Adrenal gland (tissue), 12 donors: ENCODE data around the gene CNTNAP2. TPM values are rescaled to one million over a fixed set of nuclear protein-coding genes. Genes with fewer than 3 reads are reported as not detected.

Experiments
- DNase-seq, 7 donors: peaks; one replicate each; pipeline ENCODE4 v3.0.0-alpha.2; 2019 to 2020
- H3K27ac ChIP-seq, 5 donors: fragments of 200-600 bp; sonication (generic) in 4 of 5; 1 replicate in 3 of 5; 2 replicates in 2 of 5; pipeline versions ENCODE4 v1.5.1 to v1.8.0; 2016 to 2020; ENCODE audit warnings: mild to moderate bottlenecking in 1 of 5
- H3K27me3 ChIP-seq: fragments of 200-600 bp; 2 replicates; pipeline ENCODE4 v1.8.0; 2021
- H3K36me3 ChIP-seq, 2 donors: fragments of 200-600 bp; replicated peaks in 1 of 2; 1 replicate in 1 of 2; 2 replicates in 1 of 2; pipeline versions ENCODE4 v1.5.1 to v1.8.0; 2018 to 2022
- H3K4me1 ChIP-seq, 2 donors: fragments of 200-600 bp; replicated peaks in 1 of 2; 1 replicate in 1 of 2; 2 replicates in 1 of 2; pipeline versions ENCODE4 v1.5.1 to v1.8.0; 2018 to 2021
- H3K4me3 ChIP-seq, 4 donors: fragments of 200-600 bp; sonication (generic) in 3 of 4; one replicate each; pipeline ENCODE4 v1.5.1; 2016 to 2018
- H3K9me3 ChIP-seq, 3 donors: fragments of 200-600 bp; sonication (generic) in 1 of 3; replicated peaks in 1 of 3; 1 replicate in 2 of 3; 2 replicates in 1 of 3; pipeline versions ENCODE4 v1.5.1 to v1.8.0; 2016 to 2021
- CTCF ChIP-seq, 6 experiments: fragments of 450-650 bp in 4 of 6; fragments of 200-600 bp in 2 of 6; sonication (generic) in 1 of 6; IDR thresholded peaks; 1 replicate in 5 of 6; 2 replicates in 1 of 6; pipeline versions ENCODE4 v1.5.1 to v1.8.0; 2016 to 2021; ENCODE audit warnings: antibody characterized with exemption in 6 of 6, mild to moderate bottlenecking in 2 of 6, moderate library complexity in 1 of 6
- POLR2A ChIP-seq, 2 donors: fragments of 450-650 bp; IDR thresholded peaks; one replicate each; pipeline ENCODE4 v1.6.1; 2017; ENCODE audit warnings: antibody characterized with exemption in 2 of 2, mild to moderate bottlenecking in 2 of 2, moderate library complexity in 1 of 2
- WGBS, 4 donors: extraction: QIAGEN DNeasy Blood & Tissue Kit in 2 of 4; methylation state at CpG; one replicate each; pipeline versions ENCODE4 v1.1.5 to v1.1.7; 2013 to 2017; 5-methylcytosine and 5-hydroxymethylcytosine counted together
- intact Hi-C, 2 donors: fragments of 100-400 bp; cut with DNase I; formaldehyde crosslinking; loops; one replicate each; pipeline versions ENCODE4 v1.14.1 to v1.15.0; 2022 to 2023
- polyA plus RNA-seq, 3 donors: library from polyadenylated mRNA; stranded (reverse); fragments of 200-250 nt in 2 of 3; fragments of 350-450 nt in 1 of 3; fragmentation: Illumina TruSeq in 1 of 3; extraction: RNeasy Lipid Tissue Mini Kit (QIAGEN cat#74804) in 1 of 3; gene quantifications; one replicate each; pipeline ENCODE4 v1.2.3, GENCODE V29; 2013 to 2014
- total RNA-seq, 9 donors: library from RNA; depleted of rRNA in 4 of 9; stranded (reverse); fragments of >200 nt in 4 of 9; fragments of 120-200 nt in 1 of 9; fragmentation: NEBNext Ultra II Directional in 1 of 9; extraction: Animal tissue kit (Norgen Biotek cat#: 25700) in 1 of 9; gene quantifications; one replicate each; pipeline versions ENCODE4 v1.1.0 to v1.2.4, GENCODE V29; 2013 to 2023
- donor health status: healthy with polysubstance abuse.
- donor health status: Bipolar disorder and iron deficiency.
- donor health status: DM: yes; HTN: yes; CAD: no.
- donor health status: DM: no; HTN: no; CAD: no.
- donor health status: DM: no; HTN: no; CAD: no.
- donor health status: DM: yes; HTN: yes; CAD: no.

CNTNAP2 gene
- total and polyA plus RNA-seq, 12 donors, result 0.14 to 6.3 (median 1.8) TPM; not detected in 2

GRCh38 chr7:147804032-147804431, 1687.4 kb downstream of the CNTNAP2 start:
- Histone ChIP-seq H3K9me3 (no peaks in the 10 kb centered on the region), H3K27me3 (no peaks in the 10 kb centered on the region), H3K36me3 (no peaks in the 10 kb centered on the region), H3K27ac (no peak overlapping the region), H3K4me1 (peaks cover 4% of the 10 kb centered on the region in 2 donors), H3K4me3 (no peak overlapping the region)
- TF ChIP-seq CTCF (IDR thresholded peaks at IDR 0.05) (no peak), POLR2A (IDR thresholded peaks at IDR 0.05) (no peak)
- intact Hi-C loops, result no loop called here
- DNase-seq, result no peak

GRCh38 chr7:147805996-147806576, 1689.5 kb downstream of the CNTNAP2 start:
- intact Hi-C loops, result no loop called here
- Histone ChIP-seq H3K27ac (no peak overlapping the region), H3K36me3 (no peaks in the 10 kb centered on the region), H3K27me3 (no peaks in the 10 kb centered on the region), H3K4me1 (peaks cover 8 to 19% of the 10 kb centered on the region in 2 donors), H3K4me3 (no peak overlapping the region), H3K9me3 (no peaks in the 10 kb centered on the region)
- DNase-seq, result no peak
- no peak for TF ChIP-seq POLR2A (IDR thresholded peaks at IDR 0.05)
- TF ChIP-seq CTCF (IDR thresholded peaks at IDR 0.05), result no peak

- Histone ChIP-seq H3K4me1 (peaks cover 8 to 19% of the 10 kb centered on the region in 2 donors), H3K36me3 (no peaks in the 10 kb centered on the region), H3K27ac (peak overlapping the region; percentile 4 to 70 (median 49)), H3K27me3 (no peaks in the 10 kb centered on the region), H3K9me3 (no peaks in the 10 kb centered on the region), H3K4me3 (peak overlapping the region in 1 of 4 donors; percentile 17)
- intact Hi-C loops, result no loop called here
- peak in 3 of 7 donors; percentile 23 to 56 (median 41) for DNase-seq
- 22 to 38% (median 29%) methylated on average over 3 of the region's 3 CpGs for WGBS, 4 donors
- TF ChIP-seq POLR2A (IDR thresholded peaks at IDR 0.05) (peak in 1 of 2 donors; percentile 11), CTCF (IDR thresholded peaks at IDR 0.05) (no peak)
Observed at GRCh38 chr7:147809786-147810185, 1693.2 kb downstream of the CNTNAP2 start.

- no peaks in the 10 kb centered on the region for H3K27me3 ChIP-seq
- no peak for DNase-seq
- TF ChIP-seq POLR2A (IDR thresholded peaks at IDR 0.05) (no peak), CTCF (IDR thresholded peaks at IDR 0.05) (no peak)
- H3K9me3 ChIP-seq, result no peaks in the 10 kb centered on the region
- intact Hi-C loops, result no loop called here
- no peak overlapping the region for H3K4me3 ChIP-seq
- no peaks in the 10 kb centered on the region for H3K36me3 ChIP-seq
- H3K27ac ChIP-seq, result peak overlapping the region in 2 of 5 donors; percentile 8 to 60
- H3K4me1 ChIP-seq, result peaks cover 8 to 19% of the 10 kb centered on the region in 2 donors
Observed at GRCh38 chr7:147810269-147810668, 1693.7 kb downstream of the CNTNAP2 start.
